Measurements from ENCODE around the gene MIPOL1.

GRCh38 chr14:37512173-37512572, 314.4 kb downstream of the MIPOL1 start:
- no peak for TF ChIP-seq CHD2 (IDR thresholded peaks at IDR 0.05; ENCODE audit: low read depth, low read length)
- TF ChIP-seq, protein P1, sequence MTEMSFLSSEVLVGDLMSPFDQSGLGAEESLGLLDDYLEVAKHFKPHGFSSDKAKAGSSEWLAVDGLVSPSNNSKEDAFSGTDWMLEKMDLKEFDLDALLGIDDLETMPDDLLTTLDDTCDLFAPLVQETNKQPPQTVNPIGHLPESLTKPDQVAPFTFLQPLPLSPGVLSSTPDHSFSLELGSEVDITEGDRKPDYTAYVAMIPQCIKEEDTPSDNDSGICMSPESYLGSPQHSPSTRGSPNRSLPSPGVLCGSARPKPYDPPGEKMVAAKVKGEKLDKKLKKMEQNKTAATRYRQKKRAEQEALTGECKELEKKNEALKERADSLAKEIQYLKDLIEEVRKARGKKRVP (CRISPR knock-in tag; IDR thresholded peaks at IDR 0.05) = no peak
- TF ChIP-seq CBFB (CRISPR knock-in tag; IDR thresholded peaks at IDR 0.05) = no peak
- TF ChIP-seq POLR2A (conservative IDR thresholded peaks at IDR 0.05) = no peak
- TF ChIP-seq SRF (CRISPR knock-in tag; IDR thresholded peaks at IDR 0.05) = no peak

Data from K562 (cell line).